Stimulated activated CD8-positive, alpha-beta memory T cell treated with anti-CD3 and anti-CD28 coated beads, Interleukin-15, amount 100 ng/mL, for 48 hours (primary cell): ENCODE results near the gene SMPD3.
A peak's percentile ranks its signal among the peaks of the same experiment; 100 is the strongest.

Source experiments
- DNase-seq, 2 donors: peaks; one replicate each; pipeline ENCODE4 v3.0.0-alpha.2; 2020; ENCODE audit warnings: low read depth in 2 of 2

Gene SMPD3

DNA sequence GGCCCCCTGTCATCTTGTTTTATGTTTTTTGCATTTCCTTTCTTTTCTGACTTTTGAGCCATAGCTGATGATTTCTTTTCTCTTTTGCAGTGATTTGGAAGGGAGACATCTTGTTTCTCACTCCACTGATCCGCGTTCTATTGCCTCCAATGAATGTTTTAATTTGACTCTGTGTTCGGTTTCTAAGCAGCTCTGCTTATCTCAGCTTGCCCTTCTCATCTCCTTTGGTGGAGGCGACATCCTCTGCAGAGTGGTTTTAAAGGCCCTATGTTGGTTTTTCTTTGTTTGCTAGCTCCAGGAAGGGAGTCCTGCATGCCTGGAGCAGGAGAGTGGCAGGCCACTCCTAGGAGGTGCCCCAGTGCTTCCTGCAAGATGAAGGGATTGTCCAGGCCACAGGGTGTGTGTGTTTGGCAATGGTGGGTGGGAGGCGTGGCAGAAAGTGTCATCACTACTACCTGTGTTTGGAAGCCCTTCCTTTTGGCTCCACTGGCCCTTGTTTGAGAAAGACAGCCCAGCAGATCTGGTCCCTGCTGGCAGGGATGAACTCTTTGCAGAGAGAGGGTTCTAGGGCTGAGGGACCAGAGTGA lies 13.6 kb downstream of the SMPD3 start:
- no peak for DNase-seq

GRCh38 chr16:68433316-68433715 lies 15.0 kb downstream of the SMPD3 start:
- no peak for DNase-seq

- DNase-seq: no peak
Measured at GRCh38 chr16:68432701-68433100, 15.6 kb downstream of the SMPD3 start.

DNA sequence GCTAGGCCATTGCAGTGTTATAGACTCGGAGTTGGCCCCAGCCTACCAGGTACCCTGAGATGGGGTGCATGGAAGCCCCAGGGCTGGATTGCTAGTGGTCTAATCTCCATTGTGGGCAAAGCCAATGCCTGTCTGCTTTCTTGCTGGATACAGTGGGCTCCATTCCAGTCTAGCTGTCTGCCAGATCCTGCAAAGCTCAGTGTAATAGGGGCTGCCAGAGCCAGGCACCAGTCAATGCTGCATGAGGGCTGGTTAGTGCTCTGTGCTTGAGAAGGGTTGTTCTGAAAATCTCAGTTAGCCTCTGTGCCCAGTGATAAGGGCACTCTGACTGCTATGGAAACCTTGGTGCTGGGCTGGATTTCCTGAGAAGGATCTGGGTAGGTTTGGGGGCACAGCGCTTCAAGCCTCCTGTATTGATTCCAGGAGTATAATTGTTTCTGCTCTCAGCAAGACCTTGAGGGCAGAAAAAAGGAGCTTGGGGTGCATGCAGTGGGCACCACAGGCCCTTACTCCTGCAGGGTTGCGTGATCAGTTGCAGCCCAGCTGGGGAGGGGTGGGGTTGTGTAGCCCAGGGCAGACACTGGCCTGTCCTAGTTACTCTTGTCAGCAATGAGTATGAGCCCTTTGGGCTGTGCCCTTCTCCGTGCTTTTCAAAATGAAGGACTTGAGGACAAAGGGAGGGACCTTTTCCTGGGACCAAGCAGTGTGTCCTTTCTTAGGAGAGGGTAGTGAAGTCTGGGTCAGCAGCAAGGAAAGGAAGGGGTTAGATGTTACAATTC lies 19.0 kb downstream of the SMPD3 start:
- DNase-seq: no peak

- DNase-seq: no peak
Measured at GRCh38 chr16:68427649-68428303, 20.5 kb downstream of the SMPD3 start.

DNA sequence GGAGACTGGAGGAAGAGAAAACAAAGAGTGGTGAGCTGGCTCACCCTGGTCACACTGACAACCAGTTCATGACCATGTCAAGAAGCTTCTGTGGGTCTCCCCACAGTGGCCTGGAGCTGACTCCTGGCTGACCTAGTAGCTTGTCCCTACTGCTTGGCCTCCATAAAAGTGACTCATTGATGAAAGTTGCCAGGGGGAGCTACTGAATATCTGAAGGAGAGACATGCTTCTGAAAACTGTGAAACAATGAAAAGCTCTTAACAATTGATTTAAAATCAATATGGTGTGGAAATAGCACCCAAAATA lies 22.0 kb downstream of the SMPD3 start:
- no peak for DNase-seq

GRCh38 chr16:68425498-68426346 lies 22.6 kb downstream of the SMPD3 start:
- DNase-seq: no peak

- no peak for DNase-seq
Measured at GRCh38 chr16:68423771-68424170, 24.5 kb downstream of the SMPD3 start.

- DNase-seq: no peak
Measured at GRCh38 chr16:68422396-68422960, 25.8 kb downstream of the SMPD3 start.

GRCh38 chr16:68421076-68421475 lies 27.2 kb downstream of the SMPD3 start:
- DNase-seq: no peak

GRCh38 chr16:68420366-68420942 lies 27.9 kb downstream of the SMPD3 start:
- no peak for DNase-seq

DNA sequence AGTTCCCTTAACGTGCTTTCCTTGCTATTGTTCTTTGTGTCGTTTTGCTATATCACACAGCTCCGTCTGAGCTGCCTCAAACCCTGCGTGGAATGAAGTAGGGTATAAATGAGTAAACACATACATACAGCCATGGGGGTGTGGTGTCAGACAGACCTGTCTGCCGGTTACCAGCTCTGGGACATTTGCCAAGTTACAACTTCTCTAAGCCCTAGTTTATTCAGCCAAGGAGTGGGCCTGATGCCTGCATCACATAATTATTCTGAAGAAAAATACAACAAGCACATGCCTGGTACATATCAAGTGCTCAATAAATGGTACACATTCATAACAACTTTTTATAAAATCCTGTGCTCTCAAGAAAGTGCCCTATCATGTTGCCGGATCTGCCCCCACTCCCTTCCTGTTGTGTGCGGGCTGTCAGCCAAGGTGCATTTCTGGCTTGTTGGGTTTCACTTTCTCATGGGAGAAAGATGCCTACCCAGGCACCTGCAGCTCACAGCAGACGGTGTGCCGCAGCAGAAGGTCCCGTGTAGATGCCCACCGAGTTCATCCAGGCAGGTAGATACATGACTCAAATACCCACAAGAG lies 30.5 kb downstream of the SMPD3 start:
- peak in 1 of 2 donors; percentile 33 for DNase-seq

DNA sequence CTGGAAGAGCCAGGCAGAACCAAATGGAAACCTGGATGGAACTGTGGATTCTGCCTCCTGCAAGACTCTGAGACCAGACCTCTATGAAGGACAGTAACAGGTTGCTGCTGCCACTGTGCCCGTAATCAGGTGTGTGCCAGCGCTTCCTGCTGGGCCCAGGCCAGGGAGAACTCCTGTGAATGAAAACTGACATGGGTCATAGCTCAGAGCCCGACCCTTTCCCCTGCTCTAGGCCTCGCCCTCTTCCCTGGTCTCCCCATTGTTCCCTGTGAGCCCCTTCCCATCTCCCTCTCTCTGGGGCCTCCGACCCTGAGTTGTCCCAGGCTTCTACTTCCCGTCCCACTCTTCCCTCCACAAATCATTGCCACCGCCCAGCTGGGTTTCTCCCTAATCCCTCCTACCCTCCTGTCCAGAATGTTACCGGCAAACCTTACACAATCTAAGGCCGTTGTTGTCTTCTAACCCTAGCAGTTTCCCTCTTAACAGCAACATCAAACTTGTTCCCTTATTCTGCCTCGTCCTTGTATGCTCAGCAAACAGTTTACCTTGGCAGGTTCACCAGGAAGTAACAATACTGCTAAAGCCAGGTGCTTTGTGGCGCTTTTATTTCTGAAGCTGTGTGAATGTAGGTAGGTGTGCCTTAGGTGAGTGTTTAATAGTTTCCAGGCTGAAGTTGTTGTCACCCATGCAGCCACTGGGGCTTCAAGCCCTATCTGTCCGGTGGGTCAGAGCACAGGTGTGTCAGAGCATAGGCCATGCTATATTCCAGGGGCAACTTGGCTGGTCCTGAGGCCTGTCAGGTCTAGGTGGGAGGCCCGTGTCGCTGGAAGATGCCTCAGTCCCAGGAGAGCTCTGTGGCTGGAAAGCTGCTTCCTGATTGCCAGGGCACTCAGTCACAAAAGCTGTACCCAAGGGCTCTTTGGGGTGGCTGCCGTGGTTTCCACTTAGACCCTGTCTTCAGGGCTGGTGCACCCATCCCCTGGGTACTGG lies 32.0 kb downstream of the SMPD3 start:
- DNase-seq: no peak

DNA sequence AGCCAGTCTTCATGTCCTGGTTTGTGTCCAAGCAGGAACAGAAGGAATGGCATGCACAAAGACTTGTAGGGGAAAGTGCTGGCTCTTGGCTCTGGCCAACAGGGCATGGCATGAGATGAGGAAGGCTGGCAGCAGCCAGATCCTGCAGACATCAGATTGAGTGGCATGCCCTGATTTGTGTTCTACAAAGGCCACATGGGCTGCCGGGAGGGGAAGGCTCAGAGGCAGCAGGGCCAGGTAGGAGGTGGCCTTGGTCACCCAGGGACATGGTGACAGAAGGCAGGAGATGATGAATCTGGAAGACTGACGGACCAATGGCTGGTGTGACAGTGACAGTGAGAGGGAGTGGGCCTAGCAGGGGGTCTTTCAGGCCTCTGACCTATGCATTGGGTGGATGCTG lies 33.7 kb downstream of the SMPD3 start:
- DNase-seq: no peak

DNA sequence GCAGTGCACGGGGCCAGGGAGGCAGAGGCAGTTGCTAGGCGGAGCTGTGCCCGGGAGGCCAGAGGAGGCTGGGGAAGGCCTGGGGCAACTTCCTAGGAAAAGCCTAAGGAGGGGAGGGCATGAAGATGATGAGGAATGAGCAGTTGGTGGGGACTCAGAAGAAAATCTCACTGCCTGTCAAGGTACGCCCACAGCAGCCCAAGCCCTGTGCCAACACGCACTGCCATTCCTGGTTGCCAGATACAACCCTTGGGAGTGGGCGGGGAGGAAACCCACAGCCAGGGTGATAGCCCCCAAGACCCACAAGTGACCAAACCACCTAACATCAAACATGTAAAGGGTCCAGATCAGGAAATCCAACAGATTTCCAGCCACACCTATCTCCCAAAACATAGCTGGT lies 36.2 kb downstream of the SMPD3 start:
- no peak for DNase-seq

DNA sequence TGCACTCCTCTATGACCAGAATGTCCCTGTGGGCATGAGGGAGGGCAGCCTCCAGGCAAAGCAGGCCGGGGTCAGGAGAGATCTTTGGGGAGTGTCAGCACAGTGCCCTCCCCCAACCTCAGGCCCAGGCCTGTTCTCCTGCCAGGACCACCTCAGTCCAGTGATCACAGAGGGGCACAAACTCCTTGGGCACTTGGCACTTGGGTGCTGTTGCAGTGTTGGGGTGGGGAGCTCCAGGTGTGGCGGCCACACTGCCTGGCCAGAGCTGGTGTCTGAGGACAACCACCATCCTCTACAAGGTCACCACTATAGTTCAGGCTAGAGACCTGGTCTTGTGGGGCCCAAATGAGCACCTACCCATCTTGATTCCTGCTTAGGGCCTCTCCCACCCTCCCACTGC lies 37.2 kb downstream of the SMPD3 start:
- DNase-seq: no peak

- DNase-seq: no peak
Measured at GRCh38 chr16:68408967-68409366, 39.3 kb downstream of the SMPD3 start.

- DNase-seq: no peak
Measured at GRCh38 chr16:68408428-68408827, 39.9 kb downstream of the SMPD3 start.

- no peak for DNase-seq
Measured at GRCh38 chr16:68406458-68407152, 41.7 kb downstream of the SMPD3 start.
